ENCODE measurements around the gene TMEM69.
"Not testable (repeated sequence)": the region's sequence is repeated elsewhere in the genome, so short reads cannot be mapped to it uniquely, and the experiment has no call there.

TMEM69 gene

GRCh38 chr1:45667321-45668111 lies 20.5 kb upstream of the TMEM69 start:
- peaks cover 11% of the 10 kb centered on the region for H3K36me3 Mint-ChIP-seq (ENCODE audit: low read depth)
- H3K27ac Mint-ChIP-seq: no peak overlapping the region
- no peak for DNase-seq (ENCODE audit: low spot score)
- H3K9me3 Mint-ChIP-seq: no peaks in the 10 kb centered on the region
- H3K4me1 Mint-ChIP-seq (ENCODE audit: low read depth): peaks cover 5% of the 10 kb centered on the region
- no peaks in the 10 kb centered on the region for H3K27me3 Mint-ChIP-seq (ENCODE audit: low read depth)
- H3K4me3 Mint-ChIP-seq: no peak overlapping the region

- Mint-ChIP-seq H3K4me1 (ENCODE audit: low read depth) (peaks cover 9% of the 10 kb centered on the region), H3K27ac (no peak overlapping the region), H3K36me3 (ENCODE audit: low read depth) (peaks cover 9% of the 10 kb centered on the region), H3K4me3 (no peak overlapping the region), H3K27me3 (ENCODE audit: low read depth) (no peaks in the 10 kb centered on the region), H3K9me3 (no peaks in the 10 kb centered on the region)
- DNase-seq (ENCODE audit: low spot score): no peak
Measured at GRCh38 chr1:45668526-45668925, 19.5 kb upstream of the TMEM69 start.

- no peak for DNase-seq (ENCODE audit: low spot score)
- H3K4me3 Mint-ChIP-seq: no peak overlapping the region
Measured at GRCh38 chr1:45669379-45669778, 18.6 kb upstream of the TMEM69 start.

GRCh38 chr1:45669859-45670655 lies 17.9 kb upstream of the TMEM69 start:
- DNase-seq (ENCODE audit: low spot score): no peak
- Mint-ChIP-seq H3K4me3 (no peak overlapping the region), H3K4me1 (ENCODE audit: low read depth) (peaks cover 9% of the 10 kb centered on the region), H3K27me3 (ENCODE audit: low read depth) (no peaks in the 10 kb centered on the region), H3K27ac (no peak overlapping the region), H3K36me3 (ENCODE audit: low read depth) (peaks cover 10% of the 10 kb centered on the region), H3K9me3 (no peaks in the 10 kb centered on the region)

More at GRCh38 chr1:45669379-45669778, 18.6 kb upstream of the TMEM69 start:
- Mint-ChIP-seq H3K9me3 (no peaks in the 10 kb centered on the region), H3K27ac (no peak overlapping the region), H3K4me1 (ENCODE audit: low read depth) (peaks cover 9% of the 10 kb centered on the region), H3K36me3 (ENCODE audit: low read depth) (peaks cover 9% of the 10 kb centered on the region), H3K27me3 (ENCODE audit: low read depth) (no peaks in the 10 kb centered on the region)

- no peak for DNase-seq (ENCODE audit: low spot score)
- Mint-ChIP-seq H3K4me3 (no peak overlapping the region), H3K4me1 (ENCODE audit: low read depth) (peaks cover 9% of the 10 kb centered on the region), H3K36me3 (ENCODE audit: low read depth) (peaks cover 2% of the 10 kb centered on the region), H3K27ac (no peak overlapping the region), H3K9me3 (no peaks in the 10 kb centered on the region), H3K27me3 (ENCODE audit: low read depth) (no peaks in the 10 kb centered on the region)
Measured at GRCh38 chr1:45673956-45674355, 14.0 kb upstream of the TMEM69 start.

GRCh38 chr1:45674478-45674877 lies 13.5 kb upstream of the TMEM69 start:
- Mint-ChIP-seq H3K4me3 (no peak overlapping the region), H3K27me3 (ENCODE audit: low read depth) (no peaks in the 10 kb centered on the region), H3K9me3 (no peaks in the 10 kb centered on the region), H3K4me1 (ENCODE audit: low read depth) (peaks cover 12% of the 10 kb centered on the region), H3K36me3 (ENCODE audit: low read depth) (peaks cover 2% of the 10 kb centered on the region), H3K27ac (no peak overlapping the region)
- DNase-seq (ENCODE audit: low spot score): no peak

- H3K4me3 Mint-ChIP-seq; H3K36me3 Mint-ChIP-seq (ENCODE audit: low read depth); H3K27me3 Mint-ChIP-seq (ENCODE audit: low read depth); H3K9me3 Mint-ChIP-seq; H3K27ac Mint-ChIP-seq; DNase-seq (ENCODE audit: low spot score): not testable (repeated sequence)
- peaks cover 20% of the 10 kb centered on the region for H3K4me1 Mint-ChIP-seq (ENCODE audit: low read depth)
Measured at GRCh38 chr1:45676553-45676952, 11.4 kb upstream of the TMEM69 start.

GRCh38 chr1:45677751-45678245 lies 10.2 kb upstream of the TMEM69 start:
- Mint-ChIP-seq H3K4me3 (no peak overlapping the region), H3K4me1 (ENCODE audit: low read depth) (peaks cover 25% of the 10 kb centered on the region), H3K27me3 (ENCODE audit: low read depth) (no peaks in the 10 kb centered on the region), H3K36me3 (ENCODE audit: low read depth) (peaks cover 10% of the 10 kb centered on the region), H3K9me3 (no peaks in the 10 kb centered on the region), H3K27ac (no peak overlapping the region)
- no peak for DNase-seq (ENCODE audit: low spot score)

GRCh38 chr1:45678489-45678888 lies 9.5 kb upstream of the TMEM69 start:
- Mint-ChIP-seq H3K27ac (no peak overlapping the region), H3K36me3 (ENCODE audit: low read depth) (peaks cover 10% of the 10 kb centered on the region), H3K9me3 (no peaks in the 10 kb centered on the region), H3K4me3 (no peak overlapping the region), H3K4me1 (ENCODE audit: low read depth) (peaks cover 23% of the 10 kb centered on the region), H3K27me3 (ENCODE audit: low read depth) (no peaks in the 10 kb centered on the region)
- no peak for DNase-seq (ENCODE audit: low spot score)

GRCh38 chr1:45679123-45679522 lies 8.9 kb upstream of the TMEM69 start:
- Mint-ChIP-seq H3K27me3 (ENCODE audit: low read depth) (no peaks in the 10 kb centered on the region), H3K4me3 (no peak overlapping the region), H3K4me1 (ENCODE audit: low read depth) (peaks cover 23% of the 10 kb centered on the region), H3K9me3 (no peaks in the 10 kb centered on the region), H3K27ac (no peak overlapping the region), H3K36me3 (ENCODE audit: low read depth) (peaks cover 10% of the 10 kb centered on the region)
- no peak for DNase-seq (ENCODE audit: low spot score)

- no peaks in the 10 kb centered on the region for H3K9me3 Mint-ChIP-seq
- peaks cover 32% of the 10 kb centered on the region for H3K4me1 Mint-ChIP-seq (ENCODE audit: low read depth)
- no peak for DNase-seq (ENCODE audit: low spot score)
- no peak overlapping the region for H3K27ac Mint-ChIP-seq
- peaks cover 11% of the 10 kb centered on the region for H3K36me3 Mint-ChIP-seq (ENCODE audit: low read depth)
- no peak overlapping the region for H3K4me3 Mint-ChIP-seq
- no peaks in the 10 kb centered on the region for H3K27me3 Mint-ChIP-seq (ENCODE audit: low read depth)
Measured at GRCh38 chr1:45682942-45683341, 5.0 kb upstream of the TMEM69 start.

- Mint-ChIP-seq H3K27me3 (ENCODE audit: low read depth) (no peaks in the 10 kb centered on the region), H3K4me3 (peak overlapping the region; percentile 99), H3K27ac (no peak overlapping the region), H3K4me1 (ENCODE audit: low read depth) (peaks cover 29% of the 10 kb centered on the region), H3K36me3 (ENCODE audit: low read depth) (peaks cover 16% of the 10 kb centered on the region), H3K9me3 (no peaks in the 10 kb centered on the region)
- no peak for DNase-seq (ENCODE audit: low spot score)
Measured at GRCh38 chr1:45684402-45684801, 3.6 kb upstream of the TMEM69 start.

GRCh38 chr1:45685308-45686014 lies 2.5 kb upstream of the TMEM69 start:
- no peaks in the 10 kb centered on the region for H3K27me3 Mint-ChIP-seq (ENCODE audit: low read depth)
- DNase-seq (ENCODE audit: low spot score): no peak
- H3K9me3 Mint-ChIP-seq: no peaks in the 10 kb centered on the region
- H3K27ac Mint-ChIP-seq: peak overlapping the region; percentile 99
- peaks cover 22% of the 10 kb centered on the region for H3K36me3 Mint-ChIP-seq (ENCODE audit: low read depth)
- H3K4me3 Mint-ChIP-seq: peak overlapping the region; percentile 99
- H3K4me1 Mint-ChIP-seq (ENCODE audit: low read depth): peaks cover 26% of the 10 kb centered on the region

GRCh38 chr1:45686015-45686287 lies 2.0 kb upstream of the TMEM69 start:
- peak overlapping the region; percentile 99 for H3K27ac Mint-ChIP-seq
- peak overlapping the region; percentile 99 for H3K4me3 Mint-ChIP-seq
- H3K4me1 Mint-ChIP-seq (ENCODE audit: low read depth): peaks cover 22% of the 10 kb centered on the region
- H3K27me3 Mint-ChIP-seq (ENCODE audit: low read depth): no peaks in the 10 kb centered on the region
- peaks cover 20% of the 10 kb centered on the region for H3K36me3 Mint-ChIP-seq (ENCODE audit: low read depth)
- DNase-seq (ENCODE audit: low spot score): no peak
- no peaks in the 10 kb centered on the region for H3K9me3 Mint-ChIP-seq

Data from T-helper 2 cell treated with Interferon-gamma antibody and Interleukin-4, amounts not matched to agents 5 μg/mL and 100 μg/mL, for 36 hours (primary cell).